ENCODE data around the gene TRPV6. TPM values are rescaled to one million over a fixed set of nuclear protein-coding genes. Genes with fewer than 3 reads are reported as not detected.

The TRPV6 gene
- total and polyA plus RNA-seq, 2 of the 4 experiments (the other 2 are of a cell fraction) = 0.03 TPM; not detected in 1

DNA sequence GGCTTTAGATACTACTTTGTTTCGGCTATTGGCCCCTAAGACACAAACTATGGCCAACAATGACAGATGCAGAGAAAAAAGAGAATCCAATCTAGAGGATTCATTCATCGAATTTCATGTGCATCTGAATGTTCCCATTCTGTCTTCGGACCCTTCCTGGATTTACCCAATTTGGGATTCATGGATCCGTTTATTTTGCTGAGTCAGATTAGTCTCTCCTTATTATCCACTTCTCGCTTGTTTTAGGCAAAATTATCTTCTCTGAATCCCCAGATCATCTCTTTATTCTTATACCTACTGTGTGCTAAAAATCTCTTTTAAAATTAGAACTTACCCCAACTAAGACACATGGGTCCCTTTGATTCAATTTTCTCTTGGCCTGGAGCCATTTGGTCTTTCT is 6.5 kb downstream of the TRPV6 start:
- Histone ChIP-seq H4K5ac (ENCODE audit: low read depth, low read length) (no peak overlapping the region), H3K9me3 (ENCODE audit: control insufficient read depth, insufficient read depth, low read length) (no peaks in the 10 kb centered on the region; the same call in 1 of the 2 replicates), H3K23ac (ENCODE audit: low read depth, low read length) (no peak overlapping the region), H2AFZ (replicated peaks; ENCODE audit: low read length, poor library complexity) (no peak overlapping the region), H3K79me1 (ENCODE audit: low read depth in 1 of 2, low read length in 2 of 2) (no peaks in the 10 kb centered on the region), H2BK5ac (ENCODE audit: low read depth, low read length, poor library complexity, severe bottlenecking) (no peak overlapping the region), H2BK120ac (ENCODE audit: low read depth, low read length) (no peak overlapping the region), H4K20me1 (ENCODE audit: insufficient read depth, low read length) (no peaks in the 10 kb centered on the region), H3K4me3 (ENCODE audit: insufficient read depth, low read depth, low read length) (no peak overlapping the region), H3K9ac (ENCODE audit: low read depth, low read length) (no peak overlapping the region), H3K36me3 (ENCODE audit: control insufficient read depth, insufficient read depth, low read length) (no peaks in the 10 kb centered on the region), H2BK20ac (ENCODE audit: low read depth, low read length) (no peak overlapping the region), H3K9me1 (ENCODE audit: insufficient read depth, low read length) (no peaks in the 10 kb centered on the region), H4K8ac (ENCODE audit: low read depth in 2 of 2, low read length in 2 of 2) (no peak overlapping the region), H2BK15ac (ENCODE audit: low read depth, low read length) (no peak overlapping the region), H3K18ac (ENCODE audit: low read depth, low read length) (no peak overlapping the region), H3K4me2 (ENCODE audit: low read depth, low read length) (no peak overlapping the region), H3K27me3 (ENCODE audit: control insufficient read depth, insufficient read depth, low read length) (no peaks in the 10 kb centered on the region), H4K91ac (ENCODE audit: insufficient read depth, low read depth, low read length) (no peak overlapping the region), H2AK9ac (replicated peaks; ENCODE audit: low read depth, low read length, poor library complexity) (no peak overlapping the region), H2AK5ac (ENCODE audit: low read depth, low read length) (no peak overlapping the region), H3K56ac (ENCODE audit: extremely low read depth, insufficient read depth, low read length) (no peak overlapping the region), H3K14ac (replicated peaks; ENCODE audit: low read depth, low read length) (no peak overlapping the region), H3K27ac (ENCODE audit: insufficient read depth, low read length) (no peak overlapping the region), H3K4ac (ENCODE audit: low read depth, low read length) (no peak overlapping the region), H3K4me1 (ENCODE audit: control insufficient read depth, insufficient read depth, low read length) (no peaks in the 10 kb centered on the region)
- intact Hi-C loops (cut with micrococcal nuclease) (no loop called here), dilution Hi-C loops (cut with HindIII; ENCODE audit: low sequenced_read_pairs, unreplicated experiment) (no loop called here), in situ Hi-C loops (cut with MboI; ENCODE audit: low sequenced_read_pairs) (no loop called here)
- peak; percentile 73 for TF ChIP-seq MAFK (IDR thresholded peaks at IDR 0.05; ENCODE audit: low read depth, low read length)
- TF ChIP-seq, protein P1, sequence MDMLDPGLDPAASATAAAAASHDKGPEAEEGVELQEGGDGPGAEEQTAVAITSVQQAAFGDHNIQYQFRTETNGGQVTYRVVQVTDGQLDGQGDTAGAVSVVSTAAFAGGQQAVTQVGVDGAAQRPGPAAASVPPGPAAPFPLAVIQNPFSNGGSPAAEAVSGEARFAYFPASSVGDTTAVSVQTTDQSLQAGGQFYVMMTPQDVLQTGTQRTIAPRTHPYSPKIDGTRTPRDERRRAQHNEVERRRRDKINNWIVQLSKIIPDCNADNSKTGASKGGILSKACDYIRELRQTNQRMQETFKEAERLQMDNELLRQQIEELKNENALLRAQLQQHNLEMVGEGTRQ (IDR thresholded peaks at IDR 0.05; ENCODE audit: low read depth, low read length) = no peak
- no TSS peak for BruUV-seq (replicated peaks)
- ChIA-PET POLR2A (ENCODE audit: unreplicated experiment) (no interaction called here), CTCF (no interaction called here)
- DNase-seq (no peak), ATAC-seq (ENCODE audit: low read depth) (no peak)
- 64% methylated on average over 3 of the region's 5 CpGs; no CpG with 5 or more reads in 1 of the 2 experiments for WGBS, 2 experiments (ENCODE audit: extremely low coverage in 2 of 2, insufficient read length in 1 of 2)
